GM12892 (cell line): ENCODE measurements around the gene LMAN2.

Experiments used
- DNase-seq: peaks from one replicate; pipeline ENCODE4 v3.0.0; 2011; ENCODE audit not compliant: insufficient read length
- FAIRE-seq: peaks from 2 replicates; lab custom pipeline; 2011; peaks lifted over from hg19 to GRCh38; lab: Jason Lieb, UNC
- POLR2A ChIP-seq: IDR thresholded peaks from 2 replicates; pipeline ENCODE4 v1.6.1; 2011; ENCODE audit warnings: low read depth, low read length, control low read depth
- POLR2AphosphoS5 ChIP-seq: IDR thresholded peaks from 2 replicates; pipeline ENCODE4 v1.6.1; 2011; ENCODE audit warnings: low read depth, low read length, control low read depth
- TAF1 ChIP-seq: IDR thresholded peaks from 2 replicates; pipeline ENCODE4 v1.6.1; 2011; ENCODE audit warnings: low read depth, mild to moderate bottlenecking, control low read depth, low read length, borderline replicate concordance

The LMAN2 gene

GRCh38 chr5:177358370-177358819 is 6.9 kb upstream of the LMAN2 start:
- TF ChIP-seq TAF1 (no peak), POLR2AphosphoS5 (no peak), POLR2A (no peak)
- DNase-seq (no peak), FAIRE-seq (no peak)

DNA sequence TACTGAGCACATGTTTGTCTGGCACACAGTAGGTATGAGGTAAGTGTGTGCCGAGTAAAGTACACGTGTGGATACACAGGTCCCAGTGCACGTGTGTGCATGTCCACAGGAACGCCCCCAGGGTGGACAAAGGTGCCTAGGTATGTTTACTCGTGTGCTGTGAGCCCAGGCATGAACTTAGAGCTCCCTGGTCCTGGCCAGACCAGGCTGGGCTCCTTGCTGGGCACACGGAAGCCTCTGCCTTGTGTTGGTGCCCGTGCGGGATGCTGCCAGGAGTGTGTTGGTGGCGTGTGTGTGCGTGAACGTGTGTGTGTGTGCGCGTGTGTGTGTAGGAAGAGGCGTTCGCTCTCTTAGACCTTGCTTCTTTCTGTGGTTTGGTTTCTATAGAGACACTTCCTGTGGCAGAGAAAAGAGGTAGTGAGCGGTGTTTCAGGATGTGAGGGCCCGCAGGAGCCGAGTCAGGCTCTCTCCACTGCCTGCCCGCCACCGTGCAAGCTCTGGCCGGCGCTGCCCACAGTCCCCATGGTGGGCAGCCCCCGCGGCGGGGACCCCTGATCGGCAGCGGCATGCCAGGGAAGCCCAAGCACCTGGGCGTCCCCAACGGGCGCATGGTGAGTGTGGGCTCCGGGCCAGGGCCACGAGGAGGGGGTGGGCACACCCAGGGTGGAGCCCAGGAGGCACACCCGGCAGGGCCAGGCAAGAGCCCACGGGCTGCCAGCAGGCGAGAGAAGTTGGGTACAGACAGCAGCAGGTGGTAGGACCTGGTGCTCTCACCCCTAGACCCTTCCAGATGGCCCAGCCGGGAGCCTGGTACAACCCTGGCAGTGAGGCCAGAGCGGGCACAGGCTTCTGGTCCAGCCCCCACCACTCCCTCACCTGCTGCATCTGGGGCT is 6.2 kb upstream of the LMAN2 start, which contains the start of gene RGS14:
Gene RGS14 (plus strand): TSS at position 466 of the 893 bp plus-strand sequence. CDS start 101 bp downstream, at position 567.
- peak; percentile 90 for DNase-seq
- TF ChIP-seq POLR2A, result peak; percentile 66; the same call in 1 of the 2 replicates
- no peak for TF ChIP-seq POLR2AphosphoS5
- TF ChIP-seq TAF1, result no peak
- FAIRE-seq, result peak; percentile 98

DNA sequence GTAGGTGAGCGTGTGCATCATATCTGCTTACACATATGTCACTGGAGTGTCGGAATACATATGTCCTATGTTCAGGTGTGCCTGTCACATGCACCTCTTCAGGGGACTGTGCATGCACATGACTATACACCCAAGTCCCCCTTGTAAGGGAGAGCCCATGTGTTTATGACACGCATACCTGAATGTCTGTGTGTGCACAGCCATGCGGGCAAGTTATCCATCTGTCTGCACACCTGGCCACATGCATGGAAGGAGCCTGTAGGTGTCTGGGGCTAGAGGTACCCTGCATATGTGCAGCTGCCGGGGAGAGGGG is 5.6 kb upstream of the LMAN2 start:
- FAIRE-seq, result peak; percentile 33
- no peak for TF ChIP-seq POLR2AphosphoS5
- DNase-seq, result no peak

GRCh38 chr5:177356746-177357145 is 5.3 kb upstream of the LMAN2 start:
- no peak for FAIRE-seq
- no peak for DNase-seq
- TF ChIP-seq POLR2AphosphoS5 (no peak), TAF1 (no peak), POLR2A (no peak)

GRCh38 chr5:177355868-177356168 is 4.3 kb upstream of the LMAN2 start:
- DNase-seq (no peak), FAIRE-seq (no peak)
- TF ChIP-seq TAF1 (no peak), POLR2AphosphoS5 (no peak), POLR2A (no peak)

DNA sequence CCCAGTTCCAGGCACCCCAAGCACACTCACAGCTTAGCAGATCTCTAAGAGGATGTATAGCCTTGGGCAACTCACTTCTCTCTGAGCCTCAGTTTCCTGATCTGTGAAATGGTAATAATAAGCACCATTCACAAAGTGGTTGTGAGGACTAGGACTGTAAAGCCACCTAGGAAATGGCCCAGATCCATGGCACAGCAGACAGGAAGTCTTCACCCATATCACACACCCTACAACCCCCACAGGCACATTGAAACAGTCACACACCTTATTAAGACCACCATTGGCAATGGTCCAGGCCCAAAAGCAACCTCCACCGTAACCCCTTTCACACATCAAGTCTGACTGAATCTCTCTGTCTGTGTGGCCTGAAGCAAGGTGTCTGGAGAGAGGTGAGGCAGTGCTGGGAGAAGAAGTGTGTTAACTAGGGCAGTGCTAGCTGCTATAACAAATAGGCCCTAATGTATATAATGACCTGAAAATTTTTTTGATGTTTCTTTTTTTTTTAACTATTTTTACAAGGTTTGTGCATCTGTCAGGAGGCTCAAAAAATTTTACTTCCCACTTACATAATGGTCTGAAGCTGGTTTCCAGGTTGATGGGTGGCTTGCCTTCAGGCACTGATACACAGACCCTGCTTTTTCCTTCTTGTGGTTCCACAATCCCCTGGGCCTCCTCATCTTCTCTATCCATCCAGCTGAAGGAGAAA is 3.8 kb upstream of the LMAN2 start:
- no peak for TF ChIP-seq POLR2AphosphoS5
- TF ChIP-seq POLR2A, result no peak
- TF ChIP-seq TAF1, result no peak
- FAIRE-seq (no peak), DNase-seq (no peak)

DNA sequence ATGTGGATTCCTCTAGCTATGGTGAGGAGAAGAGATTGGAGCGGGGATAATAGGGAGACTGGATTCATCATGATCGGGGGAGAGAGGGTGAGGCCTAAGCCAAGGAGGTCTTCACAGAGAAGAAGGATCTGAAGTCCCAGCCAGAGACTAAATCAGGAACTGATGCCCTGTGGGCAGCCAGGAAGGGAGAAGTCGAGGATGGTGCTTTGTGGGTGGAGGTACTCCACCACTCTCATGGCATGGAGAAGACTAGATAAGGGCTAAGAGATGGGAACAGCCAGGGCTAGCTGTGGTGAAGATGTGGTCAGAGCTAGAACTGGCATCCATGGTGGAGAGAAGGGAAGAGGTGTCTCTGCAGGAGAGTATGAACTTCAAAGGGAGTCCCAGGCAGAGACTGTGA is 3.2 kb upstream of the LMAN2 start:
- FAIRE-seq (no peak), DNase-seq (no peak)
- TF ChIP-seq POLR2A (no peak), TAF1 (no peak), POLR2AphosphoS5 (no peak)

DNA sequence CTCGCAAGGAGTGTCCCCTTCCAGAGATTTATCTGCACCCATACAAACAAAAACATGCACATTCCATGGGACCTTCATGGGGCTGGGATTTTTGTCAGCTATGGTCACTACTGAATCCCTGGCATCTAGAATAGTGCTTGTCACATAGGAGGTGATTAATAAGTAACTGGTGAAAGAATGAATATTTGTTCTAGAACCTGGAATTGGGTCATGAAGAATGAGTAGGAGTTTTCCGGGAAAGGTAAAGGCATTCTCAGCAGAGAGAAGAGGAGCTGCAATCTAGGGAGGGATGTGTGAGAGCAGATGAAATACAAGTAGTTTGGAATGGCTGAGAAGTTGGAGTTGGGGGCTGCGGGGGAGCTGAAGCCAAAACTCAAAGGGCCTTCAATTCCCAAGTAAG is 2.8 kb upstream of the LMAN2 start:
- DNase-seq (no peak), FAIRE-seq (no peak)
- no peak for TF ChIP-seq TAF1
- no peak for TF ChIP-seq POLR2AphosphoS5
- no peak for TF ChIP-seq POLR2A

GRCh38 chr5:177353093-177353492 is 1.6 kb upstream of the LMAN2 start:
- TF ChIP-seq TAF1 (no peak), POLR2A (no peak), POLR2AphosphoS5 (no peak)
- no peak for FAIRE-seq
- DNase-seq, result no peak

DNA sequence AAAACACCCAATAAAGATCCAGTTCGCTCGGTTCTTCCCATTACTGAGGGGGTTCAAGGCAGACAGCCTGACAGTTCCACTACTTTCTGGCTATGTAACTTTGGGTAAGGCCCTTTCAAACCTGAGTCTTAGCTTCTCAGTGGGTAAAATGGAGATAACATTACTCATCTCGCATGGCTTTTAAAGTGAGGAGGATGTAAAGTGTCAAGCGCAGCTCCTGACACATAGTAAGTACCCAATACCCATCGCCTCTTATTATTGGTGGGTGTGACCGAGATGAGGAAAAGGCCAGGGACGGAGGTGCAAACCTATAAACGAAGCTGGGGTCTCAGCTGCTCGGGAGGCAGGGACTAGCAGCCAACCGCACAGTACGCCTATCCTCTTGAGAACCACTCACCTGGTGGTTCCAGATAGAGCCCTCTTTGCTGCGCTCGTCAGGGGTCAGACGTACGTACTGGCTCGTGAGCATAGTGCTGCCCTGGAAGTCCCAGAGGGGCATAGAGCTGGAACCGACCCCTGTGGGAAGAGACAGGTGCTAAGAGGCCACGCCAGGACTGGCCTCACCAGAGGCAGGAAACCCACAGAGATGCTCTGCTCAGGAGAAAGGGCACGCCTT is 584 bp downstream of the LMAN2 start:
- FAIRE-seq (no peak), DNase-seq (no peak)
- TF ChIP-seq POLR2A, result 0 out of 2 replicates have a peak, but pooled peaks have one; percentile 23
- TF ChIP-seq POLR2AphosphoS5, result no peak; the same call in 1 of the 2 replicates
- TF ChIP-seq TAF1, result no peak

DNA sequence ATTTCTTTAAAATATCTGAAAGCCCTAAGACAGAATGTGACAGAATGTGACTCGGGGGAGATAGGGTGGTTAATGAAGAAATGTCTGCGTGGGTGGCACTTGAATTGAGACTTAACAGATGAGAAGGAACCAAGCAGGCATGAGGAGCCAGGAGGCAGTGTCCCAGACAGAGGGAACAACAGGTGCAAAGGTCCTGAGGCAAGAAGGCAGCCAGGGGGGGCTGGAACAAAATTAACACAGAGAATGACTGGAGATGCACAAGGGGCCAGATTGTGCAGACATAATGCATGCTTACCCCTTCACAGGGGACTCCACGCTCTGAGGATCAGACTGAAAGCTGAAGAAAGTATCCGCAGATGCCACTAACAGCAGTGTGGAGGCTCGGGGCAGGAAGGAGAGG is 1.7 kb downstream of the LMAN2 start:
- TF ChIP-seq POLR2AphosphoS5 (no peak), POLR2A (no peak), TAF1 (no peak)

DNA sequence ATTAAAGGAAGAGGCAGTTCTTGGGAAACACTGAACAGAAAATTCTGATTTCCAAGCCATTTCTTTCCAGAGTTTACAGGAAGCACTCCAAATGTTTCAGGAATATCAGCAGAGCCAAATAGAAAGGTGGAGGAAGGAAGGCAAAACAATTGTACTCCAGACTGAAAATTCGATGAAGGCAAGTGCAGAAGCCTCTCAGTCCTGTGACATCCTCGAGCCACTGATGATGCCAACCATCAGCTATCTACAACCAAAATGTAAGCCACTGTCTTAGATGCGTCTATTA is 2.2 kb downstream of the LMAN2 start:
- FAIRE-seq (no peak), DNase-seq (no peak)
- TF ChIP-seq POLR2A (no peak), POLR2AphosphoS5 (no peak), TAF1 (no peak)

More for the DNA sequence above, 1.7 kb downstream of the LMAN2 start:
- DNase-seq, result no peak
- no peak for FAIRE-seq

DNA sequence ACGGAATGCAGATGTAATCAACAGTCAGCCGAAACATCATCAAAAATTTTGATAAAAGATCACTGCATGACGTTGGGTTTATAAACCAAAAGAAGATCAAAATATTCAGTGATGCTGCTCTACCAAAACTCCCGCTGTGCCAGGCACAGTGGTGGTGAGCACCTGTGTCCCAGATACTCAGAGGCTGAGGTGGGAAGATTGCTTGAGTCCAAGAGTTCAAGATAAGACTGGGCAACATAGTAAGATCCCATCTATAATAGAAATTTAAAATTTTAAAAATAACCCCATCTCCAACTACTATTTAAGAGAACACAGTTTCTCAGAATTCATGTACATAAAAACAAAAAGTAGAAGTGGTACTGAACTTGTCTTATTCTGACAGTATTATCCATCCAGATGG is 3.8 kb downstream of the LMAN2 start:
- no peak for TF ChIP-seq POLR2A
- TF ChIP-seq TAF1, result no peak
- TF ChIP-seq POLR2AphosphoS5, result no peak
- FAIRE-seq, result no peak
- no peak for DNase-seq
